DND-41 (cell line): ENCODE data around the gene IL36B.

ENCODE experiments used
- ATAC-seq: fragments of 200-7000 bp; cut with Tn5 transposase; 3 replicates; pipeline ENCODE4 v1.9.1; 2021; ENCODE audit warnings: low read depth; ENCODE audit not compliant: insufficient read depth
- DNase-seq: peaks from one replicate; pipeline ENCODE4 v3.0.0-alpha.2; 2020
- H2AFZ ChIP-seq: 2 replicates; pipeline ENCODE4 v1.6.0; 2012; ENCODE audit warnings: low read depth, low read length
- H3K27ac ChIP-seq: 2 replicates; pipeline ENCODE4 v1.5.1; 2012; ENCODE audit warnings: low read length, inconsistent platforms
- H3K27me3 ChIP-seq: fragments of 200-600 bp; sonication (generic); 2 replicates; pipeline ENCODE4 v1.6.0; 2012; ENCODE audit warnings: low read length, mild to moderate bottlenecking, inconsistent platforms; ENCODE audit not compliant: insufficient read depth, poor library complexity
- H3K36me3 ChIP-seq: 2 replicates; pipeline ENCODE4 v1.5.1; 2012; ENCODE audit warnings: low read length, inconsistent platforms; ENCODE audit not compliant: insufficient read depth
- H3K4me1 ChIP-seq: 2 replicates; pipeline ENCODE4 v1.5.1; 2012; ENCODE audit warnings: mild to moderate bottlenecking, low read length; ENCODE audit not compliant: insufficient read depth
- H3K4me2 ChIP-seq: 2 replicates; pipeline ENCODE4 v1.6.0; 2012; ENCODE audit warnings: mild to moderate bottlenecking, moderate library complexity, low read length, inconsistent platforms; ENCODE audit not compliant: insufficient read depth
- H3K4me3 ChIP-seq, 2 experiments: fragments of 200-600 bp in 1 of 2; shearing (Covaris generic) in 1 of 2; 2 replicates each; pipeline ENCODE4 v1.5.1; 2012 to 2016; ENCODE audit warnings: inconsistent platforms in 2 of 2, low read length in 2 of 2, mild to moderate bottlenecking in 2 of 2, low read depth in 1 of 2, moderate library complexity in 1 of 2
- H3K79me2 ChIP-seq: 2 replicates; pipeline ENCODE4 v1.6.0; 2012; ENCODE audit warnings: low read length, inconsistent platforms; ENCODE audit not compliant: insufficient read depth
- H3K9ac ChIP-seq: 2 replicates; pipeline ENCODE4 v1.6.0; 2012; ENCODE audit warnings: low read depth, mild to moderate bottlenecking, inconsistent platforms, low read length, moderate library complexity
- H3K9me3 ChIP-seq: 2 replicates; pipeline ENCODE4 v1.5.1; 2012; ENCODE audit warnings: low read length, moderate library complexity, mild to moderate bottlenecking, inconsistent platforms; ENCODE audit not compliant: insufficient read depth, severe bottlenecking
- H4K20me1 ChIP-seq: 2 replicates; pipeline ENCODE4 v1.6.0; 2012; ENCODE audit warnings: low read length; ENCODE audit not compliant: insufficient read depth
- EZH2 ChIP-seq: IDR thresholded peaks from 3 replicates; pipeline ENCODE4 v1.6.1; 2012; ENCODE audit warnings: borderline replicate concordance, low read depth, mild to moderate bottlenecking, moderate library complexity, low read length, inconsistent platforms; ENCODE audit not compliant: severe bottlenecking
- TF ChIP-seq, protein P1 (sequence below): IDR thresholded peaks from 2 replicates; pipeline ENCODE4 v1.5.1; 2012; ENCODE audit warnings: borderline replicate concordance, low read length, moderate library complexity, mild to moderate bottlenecking; ENCODE audit not compliant: poor library complexity, severe bottlenecking; ENCODE audit errors: extremely low read depth

IL36B gene

GRCh38 chr2:113073325-113073834, 20.7 kb upstream of the IL36B start:
- no peak overlapping the region for H3K9ac ChIP-seq
- no peak overlapping the region for H2AFZ ChIP-seq
- DNase-seq (no peak), ATAC-seq (no peak)
- H3K4me3 ChIP-seq = no peak overlapping the region
- TF ChIP-seq, protein P1, sequence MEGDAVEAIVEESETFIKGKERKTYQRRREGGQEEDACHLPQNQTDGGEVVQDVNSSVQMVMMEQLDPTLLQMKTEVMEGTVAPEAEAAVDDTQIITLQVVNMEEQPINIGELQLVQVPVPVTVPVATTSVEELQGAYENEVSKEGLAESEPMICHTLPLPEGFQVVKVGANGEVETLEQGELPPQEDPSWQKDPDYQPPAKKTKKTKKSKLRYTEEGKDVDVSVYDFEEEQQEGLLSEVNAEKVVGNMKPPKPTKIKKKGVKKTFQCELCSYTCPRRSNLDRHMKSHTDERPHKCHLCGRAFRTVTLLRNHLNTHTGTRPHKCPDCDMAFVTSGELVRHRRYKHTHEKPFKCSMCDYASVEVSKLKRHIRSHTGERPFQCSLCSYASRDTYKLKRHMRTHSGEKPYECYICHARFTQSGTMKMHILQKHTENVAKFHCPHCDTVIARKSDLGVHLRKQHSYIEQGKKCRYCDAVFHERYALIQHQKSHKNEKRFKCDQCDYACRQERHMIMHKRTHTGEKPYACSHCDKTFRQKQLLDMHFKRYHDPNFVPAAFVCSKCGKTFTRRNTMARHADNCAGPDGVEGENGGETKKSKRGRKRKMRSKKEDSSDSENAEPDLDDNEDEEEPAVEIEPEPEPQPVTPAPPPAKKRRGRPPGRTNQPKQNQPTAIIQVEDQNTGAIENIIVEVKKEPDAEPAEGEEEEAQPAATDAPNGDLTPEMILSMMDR = no peak
- no peak for TF ChIP-seq EZH2
- no peaks in the 10 kb centered on the region for H3K9me3 ChIP-seq
- no peaks in the 10 kb centered on the region for H4K20me1 ChIP-seq
- no peaks in the 10 kb centered on the region for H3K4me1 ChIP-seq
- no peaks in the 10 kb centered on the region for H3K79me2 ChIP-seq
- peaks cover 29% of the 10 kb centered on the region for H3K27me3 ChIP-seq
- no peak overlapping the region for H3K4me2 ChIP-seq
- H3K36me3 ChIP-seq = no peaks in the 10 kb centered on the region
- H3K27ac ChIP-seq = no peak overlapping the region

GRCh38 chr2:113072584-113072983, 19.9 kb upstream of the IL36B start:
- no peak for TF ChIP-seq EZH2
- TF ChIP-seq, protein P1 = no peak
- ATAC-seq (no peak), DNase-seq (no peak)
- H4K20me1 ChIP-seq = no peaks in the 10 kb centered on the region
- H3K4me1 ChIP-seq = no peaks in the 10 kb centered on the region
- H3K9ac ChIP-seq = no peak overlapping the region
- no peak overlapping the region for H3K4me3 ChIP-seq
- no peak overlapping the region for H2AFZ ChIP-seq
- no peaks in the 10 kb centered on the region for H3K9me3 ChIP-seq
- H3K27me3 ChIP-seq = peaks cover 29% of the 10 kb centered on the region
- no peak overlapping the region for H3K4me2 ChIP-seq
- no peak overlapping the region for H3K27ac ChIP-seq
- H3K36me3 ChIP-seq = no peaks in the 10 kb centered on the region
- no peaks in the 10 kb centered on the region for H3K79me2 ChIP-seq

GRCh38 chr2:113070606-113070975, 17.9 kb upstream of the IL36B start:
- H3K79me2 ChIP-seq = no peaks in the 10 kb centered on the region
- no peaks in the 10 kb centered on the region for H3K9me3 ChIP-seq
- H2AFZ ChIP-seq = no peak overlapping the region
- H3K4me2 ChIP-seq = no peak overlapping the region
- H3K27me3 ChIP-seq = peaks cover 22% of the 10 kb centered on the region
- H3K36me3 ChIP-seq = no peaks in the 10 kb centered on the region
- no peak overlapping the region for H3K9ac ChIP-seq
- H3K4me3 ChIP-seq = no peak overlapping the region
- TF ChIP-seq EZH2 = no peak
- TF ChIP-seq, protein P1 = no peak
- no peak for DNase-seq
- H4K20me1 ChIP-seq = no peaks in the 10 kb centered on the region
- H3K27ac ChIP-seq = no peak overlapping the region
- no peaks in the 10 kb centered on the region for H3K4me1 ChIP-seq
- no peak for ATAC-seq

GRCh38 chr2:113069676-113070605, 17.3 kb upstream of the IL36B start:
- no peak overlapping the region for H3K4me2 ChIP-seq
- DNase-seq (no peak), ATAC-seq (no peak)
- TF ChIP-seq, protein P1 = no peak
- no peak for TF ChIP-seq EZH2
- no peaks in the 10 kb centered on the region for H4K20me1 ChIP-seq
- no peak overlapping the region for H3K4me3 ChIP-seq
- H3K36me3 ChIP-seq = no peaks in the 10 kb centered on the region
- H3K9ac ChIP-seq = no peak overlapping the region
- no peak overlapping the region for H2AFZ ChIP-seq
- no peaks in the 10 kb centered on the region for H3K79me2 ChIP-seq
- H3K27me3 ChIP-seq = peaks cover 15% of the 10 kb centered on the region
- H3K27ac ChIP-seq = no peak overlapping the region
- no peaks in the 10 kb centered on the region for H3K4me1 ChIP-seq
- no peaks in the 10 kb centered on the region for H3K9me3 ChIP-seq
